Endothelial cell of umbilical vein (primary cell): ENCODE results near the gene BARD1. TPM values are rescaled to one million over a fixed set of nuclear protein-coding genes. Genes with fewer than 3 reads are reported as not detected.

Source experiments
- BruUV-seq: library from RNA; stranded (reverse); fragments of 400-500 nt; replicated peaks from 2 replicates; lab custom pipeline; 2021; lab: Mats Ljungman, UMichigan
- CTCF ChIA-PET: fragments of 300-600, 350-600 bp; sonication (Branson Sonifier 250); formaldehyde crosslinking; loops from one replicate; lab custom pipeline; 2021; ENCODE audit warnings: antibody characterized with exemption, inconsistent platforms; lab: Charles Lee
- POLR2A ChIA-PET: fragments of 300-600, 350-600 bp; sonication (Branson Sonifier 250); formaldehyde crosslinking; loops from one replicate; lab custom pipeline; 2021; ENCODE audit warnings: antibody characterized with exemption, inconsistent platforms; lab: Charles Lee
- DNase-seq: peaks from one replicate; pipeline ENCODE4 v3.0.0-alpha.2; 2011; ENCODE audit warnings: low read depth, low spot score
- FAIRE-seq: peaks from 2 replicates; lab custom pipeline; 2011; peaks lifted over from hg19 to GRCh38; lab: Jason Lieb, UNC
- H2AFZ ChIP-seq: 2 replicates; pipeline ENCODE4 v1.6.0; 2012; ENCODE audit warnings: low read depth, low read length, control low read depth, inconsistent platforms
- H3K27ac ChIP-seq: 2 replicates; pipeline ENCODE4 v1.5.1; 2011; ENCODE audit warnings: low read depth, mild to moderate bottlenecking, control low read depth, low read length, moderate library complexity; ENCODE audit not compliant: insufficient read depth
- H3K27me3 ChIP-seq, 2 experiments: 2 replicates each; pipeline versions ENCODE4 v1.6.0 to v1.6.1; 2011; ENCODE audit warnings: low read length in 2 of 2, mixed read lengths in 1 of 2; ENCODE audit not compliant: control insufficient read depth in 2 of 2, insufficient read depth in 2 of 2
- H3K36me3 ChIP-seq, 2 experiments: 2 replicates in 1 of 2; 3 replicates in 1 of 2; pipeline ENCODE4 v1.5.1; 2011; ENCODE audit warnings: low read length in 2 of 2, mild to moderate bottlenecking in 1 of 2, moderate library complexity in 1 of 2; ENCODE audit not compliant: control insufficient read depth in 2 of 2, insufficient read depth in 2 of 2; ENCODE audit errors: extremely low read depth in 1 of 2
- H3K4me1 ChIP-seq: 3 replicates; pipeline ENCODE4 v1.5.1; 2011; ENCODE audit warnings: mild to moderate bottlenecking, low read length; ENCODE audit not compliant: control insufficient read depth, insufficient read depth; ENCODE audit errors: extremely low read depth
- H3K4me2 ChIP-seq: 2 replicates; pipeline ENCODE4 v1.6.1; 2011; ENCODE audit warnings: low read length, control low read depth, mixed read lengths; ENCODE audit not compliant: insufficient read depth
- H3K4me3 ChIP-seq, 3 experiments: fragments of 200-600 bp in 1 of 3; sonication (generic), shearing (Covaris generic) in 1 of 3; replicated peaks in 1 of 3; 2 replicates each; pipeline ENCODE4 v1.5.1; 2011 to 2016; ENCODE audit warnings: control low read depth in 3 of 3, low read length in 3 of 3, mild to moderate bottlenecking in 2 of 3, inconsistent platforms in 1 of 3, low read depth in 1 of 3, moderate library complexity in 1 of 3; ENCODE audit not compliant: insufficient read depth in 1 of 3
- H3K79me2 ChIP-seq: 2 replicates; pipeline ENCODE4 v1.6.0; 2012; ENCODE audit warnings: low read length, inconsistent platforms; ENCODE audit not compliant: control insufficient read depth, insufficient read depth
- H3K9ac ChIP-seq: replicated peaks from 2 replicates; pipeline ENCODE3; 2011; ENCODE audit warnings: low read length, control low read depth; ENCODE audit not compliant: insufficient read depth; ENCODE audit errors: extremely low read depth
- H3K9me1 ChIP-seq: replicated peaks from 3 replicates; pipeline ENCODE4 v1.6.0; 2011; ENCODE audit warnings: mild to moderate bottlenecking, low read length; ENCODE audit not compliant: control insufficient read depth, insufficient read depth; ENCODE audit errors: extremely low read depth
- H3K9me3 ChIP-seq: replicated peaks from 2 replicates; pipeline ENCODE4 v1.5.1; 2012; ENCODE audit warnings: low read length, inconsistent platforms; ENCODE audit not compliant: control insufficient read depth, insufficient read depth
- H4K20me1 ChIP-seq: replicated peaks from 2 replicates; pipeline ENCODE3; 2011; ENCODE audit warnings: mild to moderate bottlenecking, low read length; ENCODE audit not compliant: control insufficient read depth, insufficient read depth; ENCODE audit errors: extremely low read depth
- EZH2 ChIP-seq: IDR thresholded peaks from 2 replicates; pipeline ENCODE4 v1.6.1; 2012; ENCODE audit warnings: borderline replicate concordance, low read depth, mild to moderate bottlenecking, moderate library complexity, low read length, inconsistent platforms; ENCODE audit not compliant: severe bottlenecking
- FOS ChIP-seq: IDR thresholded peaks from 2 replicates; pipeline ENCODE4 v1.6.1; 2011; ENCODE audit warnings: mild to moderate bottlenecking, low read length, moderate library complexity, borderline replicate concordance; ENCODE audit not compliant: insufficient read depth
- GATA2 ChIP-seq: IDR thresholded peaks from 2 replicates; pipeline ENCODE4 v1.7.0; 2011; ENCODE audit warnings: low read depth, mild to moderate bottlenecking, moderate library complexity, mixed read lengths, low read length; ENCODE audit not compliant: insufficient read length, insufficient read depth
- JUN ChIP-seq: IDR thresholded peaks from 2 replicates; pipeline ENCODE4 v1.6.1; 2011; ENCODE audit warnings: borderline replicate concordance, low read depth; ENCODE audit not compliant: insufficient read length, insufficient read depth
- MYC ChIP-seq: IDR thresholded peaks from one replicate; pipeline ENCODE4 v1.6.1; 2011; ENCODE audit warnings: mild to moderate bottlenecking, low read depth, low read length
- POLR2A ChIP-seq: IDR thresholded peaks from 2 replicates; pipeline ENCODE4 v1.6.1; 2012; ENCODE audit warnings: low read depth, mild to moderate bottlenecking, control low read depth, low read length
- POLR2AphosphoS5 ChIP-seq: IDR thresholded peaks from 2 replicates; pipeline ENCODE4 v1.6.1; 2012; ENCODE audit warnings: low read depth, mild to moderate bottlenecking, control low read depth, low read length, moderate library complexity; ENCODE audit not compliant: insufficient read depth
- dilution Hi-C: fragments of 300-500 bp; cut with MboI; formaldehyde crosslinking; loops from one replicate; pipeline ENCODE4 v1.15.0; 2019; ENCODE audit warnings: low sequenced_read_pairs; ENCODE audit not compliant: extremely low pct_ligation_motif_present
- intact Hi-C: fragments of 100-400 bp; cut with micrococcal nuclease; formaldehyde crosslinking; loops from one replicate; pipeline ENCODE4 v1.10.0; 2022
- polyA plus RNA-seq, 4 experiments: library from polyadenylated mRNA; depleted of rRNA in 3 of 4; stranded (reverse) in 3 of 4; unstranded in 1 of 4; fragments of >200 nt; gene quantifications; 2 replicates each; pipeline versions ENCODE4 v1.2.1 to v1.2.3, GENCODE V29; 2011 to 2012; ENCODE audit warnings: missing spikeins in 1 of 4
- total RNA-seq: library from RNA; stranded (reverse); gene quantifications from 2 replicates; pipeline ENCODE4 v1.2.3, GENCODE V29; 2021
- TF ChIP-seq, protein P1 (sequence below): IDR thresholded peaks from 2 replicates; pipeline ENCODE4 v1.6.1; 2011; ENCODE audit not compliant: insufficient read depth, insufficient read length
- TF ChIP-seq, protein P2 (sequence below), 2 donors: IDR thresholded peaks; 1 replicate in 1 of 2; 2 replicates in 1 of 2; pipeline ENCODE4 v1.5.1; 2011; ENCODE audit warnings: low read length in 2 of 2, mild to moderate bottlenecking in 2 of 2, moderate library complexity in 2 of 2, control low read depth in 1 of 2, inconsistent platforms in 1 of 2, low read depth in 1 of 2; ENCODE audit not compliant: insufficient read depth in 1 of 2; ENCODE audit errors: extremely low read depth in 1 of 2

Gene BARD1
- total and polyA plus RNA-seq, 2 donors (not counting 3 experiments of a cell fraction or from before 2014, with no cell fraction given): 9.1 to 14.7 TPM

DNA sequence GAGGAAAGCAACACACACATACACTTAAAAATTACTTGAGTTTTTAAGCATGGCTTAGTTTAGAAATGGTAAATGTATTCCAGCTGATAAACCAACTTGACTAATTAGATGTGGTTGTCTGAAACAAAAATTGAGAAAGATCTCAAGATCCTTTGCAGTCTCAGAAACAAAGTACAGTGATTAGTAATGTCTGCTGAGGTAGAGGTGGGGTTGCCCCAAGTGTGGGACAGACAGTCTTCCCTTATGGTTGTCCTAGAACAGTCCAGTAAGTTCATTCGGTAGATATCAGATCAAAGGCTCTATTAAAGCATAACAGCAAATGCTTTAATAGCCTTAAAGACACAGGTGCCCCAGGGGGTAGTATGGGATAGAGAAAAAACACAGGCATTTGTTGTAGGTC is 94.5 kb downstream of the BARD1 start:
- Histone ChIP-seq H3K27ac (no peak overlapping the region), H3K4me3 (no peak overlapping the region), H3K36me3 (no peaks in the 10 kb centered on the region), H3K9me3 (no peaks in the 10 kb centered on the region), H3K9ac (no peak overlapping the region), H3K9me1 (no peaks in the 10 kb centered on the region), H3K4me1 (no peaks in the 10 kb centered on the region), H3K79me2 (no peaks in the 10 kb centered on the region), H4K20me1 (no peaks in the 10 kb centered on the region), H3K27me3 (no peaks in the 10 kb centered on the region), H3K4me2 (no peak overlapping the region), H2AFZ (no peak overlapping the region)
- ChIA-PET POLR2A (no interaction called here), CTCF (no interaction called here)
- no peak for TF ChIP-seq GATA2
- TF ChIP-seq POLR2AphosphoS5: no peak
- no peak for TF ChIP-seq EZH2
- TF ChIP-seq FOS: no peak
- TF ChIP-seq, protein P1, sequence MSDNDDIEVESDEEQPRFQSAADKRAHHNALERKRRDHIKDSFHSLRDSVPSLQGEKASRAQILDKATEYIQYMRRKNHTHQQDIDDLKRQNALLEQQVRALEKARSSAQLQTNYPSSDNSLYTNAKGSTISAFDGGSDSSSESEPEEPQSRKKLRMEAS: no peak
- TF ChIP-seq POLR2A: no peak
- TF ChIP-seq, protein P2, sequence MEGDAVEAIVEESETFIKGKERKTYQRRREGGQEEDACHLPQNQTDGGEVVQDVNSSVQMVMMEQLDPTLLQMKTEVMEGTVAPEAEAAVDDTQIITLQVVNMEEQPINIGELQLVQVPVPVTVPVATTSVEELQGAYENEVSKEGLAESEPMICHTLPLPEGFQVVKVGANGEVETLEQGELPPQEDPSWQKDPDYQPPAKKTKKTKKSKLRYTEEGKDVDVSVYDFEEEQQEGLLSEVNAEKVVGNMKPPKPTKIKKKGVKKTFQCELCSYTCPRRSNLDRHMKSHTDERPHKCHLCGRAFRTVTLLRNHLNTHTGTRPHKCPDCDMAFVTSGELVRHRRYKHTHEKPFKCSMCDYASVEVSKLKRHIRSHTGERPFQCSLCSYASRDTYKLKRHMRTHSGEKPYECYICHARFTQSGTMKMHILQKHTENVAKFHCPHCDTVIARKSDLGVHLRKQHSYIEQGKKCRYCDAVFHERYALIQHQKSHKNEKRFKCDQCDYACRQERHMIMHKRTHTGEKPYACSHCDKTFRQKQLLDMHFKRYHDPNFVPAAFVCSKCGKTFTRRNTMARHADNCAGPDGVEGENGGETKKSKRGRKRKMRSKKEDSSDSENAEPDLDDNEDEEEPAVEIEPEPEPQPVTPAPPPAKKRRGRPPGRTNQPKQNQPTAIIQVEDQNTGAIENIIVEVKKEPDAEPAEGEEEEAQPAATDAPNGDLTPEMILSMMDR (IDR thresholded peaks at IDR 0.05; ENCODE audit: extremely low read depth in 1 of 2, insufficient read depth in 1 of 2, low read depth in 1 of 2, low read length in 2 of 2): no peak
- TF ChIP-seq MYC: no peak
- TF ChIP-seq JUN: no peak
- DNase-seq (no peak), FAIRE-seq (no peak)
- intact Hi-C loops: no loop called here
- no TSS peak for BruUV-seq
- dilution Hi-C loops: no loop called here
